Omental fat pad (tissue), 4 donors: Measurements from ENCODE around the gene B9D2. TPM values are rescaled to one million over a fixed set of nuclear protein-coding genes. Genes with fewer than 3 reads are reported as not detected.

Experiments used
- ATAC-seq: fragments of 150-250 bp; one replicate; pipeline ENCODE4 v1.9.1; 2016; ENCODE audit warnings: mild to moderate bottlenecking, moderate library complexity; ENCODE audit not compliant: low FRiP score
- DNase-seq: peaks from one replicate; pipeline ENCODE4 v3.0.0-alpha.2; 2019; ENCODE audit warnings: low spot score
- CTCF ChIP-seq, 3 donors: fragments of 450-650 bp; IDR thresholded peaks; one replicate each; pipeline ENCODE4 v1.5.1; 2016 to 2017; ENCODE audit warnings: antibody characterized with exemption in 3 of 3, mild to moderate bottlenecking in 3 of 3, moderate library complexity in 2 of 3
- total RNA-seq, 4 donors: library from RNA; depleted of rRNA; stranded (reverse); fragments of >200 nt; gene quantifications; one replicate each; pipeline ENCODE4 v1.1.0, GENCODE V29; 2016

The B9D2 gene
- total RNA-seq, 4 donors from 2014 or later, result 3.3 to 6.8 (median 5.1) TPM

- no peak for TF ChIP-seq CTCF (IDR thresholded peaks at IDR 0.05)
- ATAC-seq, result peak; percentile 76
- no peak for DNase-seq
Measured at GRCh38 chr19:41310033-41310831, 53.7 kb downstream of the B9D2 start, which contains the start of gene CCDC97. TSS of gene CCDC97 (plus strand) at chr19:41310172. CDS start at chr19:41310311, 139 bp downstream.

- DNase-seq (no peak), ATAC-seq (peak; percentile 3)
- TF ChIP-seq CTCF (IDR thresholded peaks at IDR 0.05), result no peak
Measured at GRCh38 chr19:41309180-41310032, 54.5 kb downstream of the B9D2 start.

GRCh38 chr19:41308450-41309179, 55.3 kb downstream of the B9D2 start:
- DNase-seq, result peak; percentile 100
- ATAC-seq, result peak; percentile 54
- peak in 2 of 3 donors; percentile 75 to 98 for TF ChIP-seq CTCF (IDR thresholded peaks at IDR 0.05)

GRCh38 chr19:41307954-41308449, 55.9 kb downstream of the B9D2 start:
- DNase-seq, result no peak
- TF ChIP-seq CTCF (IDR thresholded peaks at IDR 0.05), result no peak
- ATAC-seq, result peak; percentile 1

- no peak for TF ChIP-seq CTCF (IDR thresholded peaks at IDR 0.05)
- no peak for ATAC-seq
- no peak for DNase-seq
Measured at GRCh38 chr19:41307090-41307875, 56.7 kb downstream of the B9D2 start.
